Neuronal stem cell (in vitro differentiated cells): ENCODE data around the gene FAM234B.

Experiments used
- DNase-seq: peaks from one replicate; pipeline ENCODE4 v3.0.0-alpha.2; 2013; ENCODE audit warnings: low spot score
- H2AFZ ChIP-seq: one replicate; pipeline ENCODE4 v1.6.1; 2013; ENCODE audit warnings: mild to moderate bottlenecking, low read length, inconsistent platforms
- H2AK5ac ChIP-seq: 2 replicates; pipeline ENCODE4 v1.6.1; 2013; ENCODE audit warnings: low read depth, mild to moderate bottlenecking, inconsistent platforms, low read length, moderate library complexity, mixed read lengths
- H2BK120ac ChIP-seq: 2 replicates; pipeline ENCODE4 v1.6.1; 2013; ENCODE audit warnings: low read depth, mild to moderate bottlenecking, inconsistent platforms, low read length, moderate library complexity, mixed read lengths
- H2BK12ac ChIP-seq: one replicate; pipeline ENCODE4 v1.6.1; 2013; ENCODE audit warnings: low read length, inconsistent platforms
- H2BK15ac ChIP-seq: 2 replicates; pipeline ENCODE4 v1.6.1; 2013; ENCODE audit warnings: mild to moderate bottlenecking, low read length, inconsistent platforms, mixed read lengths
- H2BK5ac ChIP-seq: one replicate; pipeline ENCODE4 v1.6.1; 2013; ENCODE audit warnings: inconsistent platforms, mild to moderate bottlenecking, low read length, moderate library complexity
- H3K14ac ChIP-seq: one replicate; pipeline ENCODE4 v1.6.1; 2013; ENCODE audit warnings: low read length, inconsistent platforms
- H3K18ac ChIP-seq: 2 replicates; pipeline ENCODE4 v1.6.1; 2013; ENCODE audit warnings: low read length, inconsistent platforms
- H3K23ac ChIP-seq: 2 replicates; pipeline ENCODE4 v1.6.1; 2013; ENCODE audit warnings: low read depth, mild to moderate bottlenecking, mixed read lengths, low read length, inconsistent platforms; ENCODE audit not compliant: poor library complexity
- H3K27ac ChIP-seq: replicated peaks from 3 replicates; pipeline ENCODE4 v1.5.1; 2013; ENCODE audit warnings: low read length, inconsistent platforms
- H3K27me3 ChIP-seq, 3 experiments: 2 replicates each; pipeline ENCODE4 v1.6.1; 2013; ENCODE audit warnings: low read length in 3 of 3, mild to moderate bottlenecking in 2 of 3, inconsistent platforms in 1 of 3, low read depth in 1 of 3, mixed read lengths in 1 of 3, moderate library complexity in 1 of 3; ENCODE audit not compliant: control insufficient read depth in 3 of 3, insufficient read depth in 3 of 3
- H3K36me3 ChIP-seq, 2 donors: replicated peaks in 1 of 2; 2 replicates each; pipeline ENCODE4 v1.6.1; 2013; ENCODE audit warnings: low read length in 2 of 2; ENCODE audit not compliant: control insufficient read depth in 2 of 2, insufficient read depth in 2 of 2
- H3K4ac ChIP-seq: 2 replicates; pipeline ENCODE4 v1.6.1; 2013; ENCODE audit warnings: inconsistent platforms, mild to moderate bottlenecking, low read length, moderate library complexity
- H3K4me1 ChIP-seq, 2 donors: 1 replicate in 1 of 2; 2 replicates in 1 of 2; pipeline ENCODE4 v1.6.1; 2013; ENCODE audit warnings: low read length in 2 of 2, low read depth in 1 of 2; ENCODE audit not compliant: control insufficient read depth in 2 of 2, insufficient read depth in 1 of 2
- H3K4me2 ChIP-seq: one replicate; pipeline ENCODE4 v1.6.1; 2013; ENCODE audit warnings: mild to moderate bottlenecking, low read length, inconsistent platforms; ENCODE audit not compliant: insufficient read depth, poor library complexity, severe bottlenecking
- H3K4me3 ChIP-seq, 2 donors: 2 replicates each; pipeline ENCODE4 v1.5.1; 2013; ENCODE audit warnings: low read length in 2 of 2, mild to moderate bottlenecking in 2 of 2, inconsistent platforms in 1 of 2, moderate library complexity in 1 of 2
- H3K79me1 ChIP-seq: one replicate; pipeline ENCODE4 v1.6.1; 2013; ENCODE audit warnings: low read depth, mild to moderate bottlenecking, inconsistent platforms, low read length, moderate library complexity
- H3K9ac ChIP-seq: one replicate; pipeline ENCODE4 v1.6.1; 2013; ENCODE audit warnings: mild to moderate bottlenecking, low read depth, low read length, inconsistent platforms; ENCODE audit not compliant: poor library complexity
- H3K9me3 ChIP-seq, 2 donors: replicated peaks in 1 of 2; 2 replicates each; pipeline versions ENCODE3 to v1.6.1; 2013; ENCODE audit warnings: low read length in 2 of 2, mild to moderate bottlenecking in 2 of 2, inconsistent platforms in 1 of 2, low read depth in 1 of 2, mixed read lengths in 1 of 2, moderate library complexity in 1 of 2; ENCODE audit not compliant: control insufficient read depth in 2 of 2, insufficient read depth in 1 of 2
- H4K8ac ChIP-seq: one replicate; pipeline ENCODE4 v1.6.1; 2013; ENCODE audit warnings: low read depth, mild to moderate bottlenecking, inconsistent platforms, low read length, moderate library complexity
- H4K91ac ChIP-seq: one replicate; pipeline ENCODE4 v1.6.1; 2013; ENCODE audit warnings: low read length, low read depth, mild to moderate bottlenecking, inconsistent platforms; ENCODE audit not compliant: poor library complexity
- WGBS, 2 donors: extraction: QIAGEN DNeasy Blood & Tissue Kit; methylation state at CpG; one replicate each; pipeline ENCODE4 v1.1.7; 2013; ENCODE audit warnings: missing lambda C conversion rate in 2 of 2, mixed read lengths in 1 of 2; ENCODE audit not compliant: insufficient read length in 2 of 2, insufficient replicate concordance in 1 of 2; ENCODE audit errors: extremely low coverage in 2 of 2; 5-methylcytosine and 5-hydroxymethylcytosine counted together

The FAM234B gene

GRCh38 chr12:13090054-13090453 lies 45.9 kb downstream of the FAM234B start:
- Histone ChIP-seq H3K4ac (no peak overlapping the region), H3K18ac (no peak overlapping the region), H3K23ac (no peak overlapping the region), H3K14ac (no peak overlapping the region), H2BK15ac (peak overlapping the region; percentile 3), H3K4me1 (peaks cover 5 to 22% of the 10 kb centered on the region in 2 donors), H3K36me3 (no peaks in the 10 kb centered on the region), H3K27ac (no peak overlapping the region), H3K4me2 (no peak overlapping the region), H2BK5ac (no peak overlapping the region), H2BK12ac (no peak overlapping the region), H3K27me3 (no peaks in the 10 kb centered on the region), H3K9ac (no peak overlapping the region), H2AFZ (no peak overlapping the region), H4K8ac (no peak overlapping the region), H2AK5ac (peak overlapping the region; percentile 41), H2BK120ac (no peak overlapping the region), H3K9me3 (peaks cover 0 to 2% of the 10 kb centered on the region in 2 donors), H4K91ac (no peak overlapping the region), H3K4me3 (no peak overlapping the region), H3K79me1 (no peaks in the 10 kb centered on the region)
- DNase-seq: no peak
- WGBS, 2 donors: no CpG with 5 or more reads among the region's 4 CpGs

- no CpG with 5 or more reads among the region's 6 CpGs for WGBS, 2 donors
- H2BK5ac ChIP-seq: no peak overlapping the region
- no peak overlapping the region for H3K9ac ChIP-seq
- no peak overlapping the region for H3K23ac ChIP-seq
- H3K4me2 ChIP-seq: no peak overlapping the region
- H2BK120ac ChIP-seq: no peak overlapping the region
- no peaks in the 10 kb centered on the region for H3K27me3 ChIP-seq
- no peak overlapping the region for H4K91ac ChIP-seq
- H4K8ac ChIP-seq: no peak overlapping the region
- no peak overlapping the region for H3K4ac ChIP-seq
- H3K36me3 ChIP-seq: no peaks in the 10 kb centered on the region
- H3K18ac ChIP-seq: no peak overlapping the region
- H3K9me3 ChIP-seq: peaks cover 0 to 2% of the 10 kb centered on the region in 2 donors
- H2BK12ac ChIP-seq: no peak overlapping the region
- DNase-seq: no peak
- no peak overlapping the region for H3K14ac ChIP-seq
- H3K27ac ChIP-seq: no peak overlapping the region
- no peak overlapping the region for H2AFZ ChIP-seq
- H3K4me3 ChIP-seq: no peak overlapping the region
- H3K4me1 ChIP-seq: peaks cover 5 to 19% of the 10 kb centered on the region in 2 donors
- H2AK5ac ChIP-seq: no peak overlapping the region
- no peaks in the 10 kb centered on the region for H3K79me1 ChIP-seq
- H2BK15ac ChIP-seq: no peak overlapping the region
Measured at GRCh38 chr12:13091832-13092231, 47.7 kb downstream of the FAM234B start.

- no peak overlapping the region for H4K91ac ChIP-seq
- no peak for DNase-seq
- no peak overlapping the region for H3K4me2 ChIP-seq
- H3K79me1 ChIP-seq: no peaks in the 10 kb centered on the region
- H2BK15ac ChIP-seq: no peak overlapping the region
- H2BK5ac ChIP-seq: no peak overlapping the region
- H3K4ac ChIP-seq: no peak overlapping the region
- H3K27ac ChIP-seq: no peak overlapping the region
- peaks cover 6 to 14% of the 10 kb centered on the region in 2 donors for H3K4me1 ChIP-seq
- H2BK120ac ChIP-seq: no peak overlapping the region
- no peak overlapping the region for H3K9ac ChIP-seq
- no peak overlapping the region for H3K23ac ChIP-seq
- peak overlapping the region; percentile 79 for H2AFZ ChIP-seq
- H3K14ac ChIP-seq: no peak overlapping the region
- no peak overlapping the region for H4K8ac ChIP-seq
- H3K36me3 ChIP-seq: no peaks in the 10 kb centered on the region
- peaks cover 0 to 2% of the 10 kb centered on the region in 2 donors for H3K9me3 ChIP-seq
- no peak overlapping the region for H2AK5ac ChIP-seq
- H3K18ac ChIP-seq: peak overlapping the region; percentile 5
- no peak overlapping the region for H2BK12ac ChIP-seq
- no peaks in the 10 kb centered on the region for H3K27me3 ChIP-seq
- WGBS, 2 donors: no CpG with 5 or more reads among the region's 7 CpGs
- H3K4me3 ChIP-seq: no peak overlapping the region
Measured at GRCh38 chr12:13093191-13093847, 49.1 kb downstream of the FAM234B start.

- no peak overlapping the region for H4K8ac ChIP-seq
- H3K4me2 ChIP-seq: no peak overlapping the region
- H3K4ac ChIP-seq: no peak overlapping the region
- H2BK12ac ChIP-seq: no peak overlapping the region
- H2BK5ac ChIP-seq: no peak overlapping the region
- H4K91ac ChIP-seq: no peak overlapping the region
- H3K4me1 ChIP-seq: peaks cover 5 to 14% of the 10 kb centered on the region in 2 donors
- H2BK15ac ChIP-seq: no peak overlapping the region
- H3K9me3 ChIP-seq: peaks cover 0 to 2% of the 10 kb centered on the region in 2 donors
- no peaks in the 10 kb centered on the region for H3K27me3 ChIP-seq
- H3K23ac ChIP-seq: no peak overlapping the region
- no peak overlapping the region for H3K27ac ChIP-seq
- no peak overlapping the region for H3K14ac ChIP-seq
- H3K9ac ChIP-seq: no peak overlapping the region
- H3K4me3 ChIP-seq: no peak overlapping the region
- H2AK5ac ChIP-seq: no peak overlapping the region
- no peak overlapping the region for H3K18ac ChIP-seq
- no peak overlapping the region for H2BK120ac ChIP-seq
- no peak for DNase-seq
- no peaks in the 10 kb centered on the region for H3K79me1 ChIP-seq
- no peaks in the 10 kb centered on the region for H3K36me3 ChIP-seq
- peak overlapping the region; percentile 79 for H2AFZ ChIP-seq
- no CpG with 5 or more reads among the region's 2 CpGs for WGBS, 2 donors
Measured at GRCh38 chr12:13093848-13094220, 49.7 kb downstream of the FAM234B start.
